IPS DF 6.9 (cell line): ENCODE results near the gene EFEMP2.

ENCODE experiments used
- DNase-seq: peaks from one replicate; pipeline ENCODE4 v3.0.0-alpha.2; 2013; ENCODE audit warnings: low read depth, low spot score
- H3K27ac ChIP-seq: one replicate; pipeline ENCODE4 v1.5.1; 2013; ENCODE audit warnings: low read length, control low read depth
- H3K27me3 ChIP-seq: 2 replicates; pipeline ENCODE4 v1.6.1; 2013; ENCODE audit warnings: mild to moderate bottlenecking, low read length; ENCODE audit not compliant: control insufficient read depth, insufficient read depth
- H3K36me3 ChIP-seq: 2 replicates; pipeline ENCODE4 v1.6.1; 2013; ENCODE audit warnings: low read length; ENCODE audit not compliant: control insufficient read depth, insufficient read depth
- H3K4me1 ChIP-seq: 2 replicates; pipeline ENCODE4 v1.6.1; 2013; ENCODE audit warnings: low read length; ENCODE audit not compliant: control insufficient read depth, insufficient read depth
- H3K4me3 ChIP-seq: 2 replicates; pipeline ENCODE4 v1.5.1; 2013; ENCODE audit warnings: mild to moderate bottlenecking, low read length
- H3K9me3 ChIP-seq: 2 replicates; pipeline ENCODE4 v1.6.1; 2013; ENCODE audit warnings: low read length, inconsistent platforms; ENCODE audit not compliant: control insufficient read depth, insufficient read depth
- WGBS: extraction: QIAGEN DNeasy Blood & Tissue Kit; methylation state at CpG from one replicate; pipeline ENCODE4 v1.1.7; 2013; ENCODE audit warnings: mixed read lengths, missing lambda C conversion rate; ENCODE audit not compliant: insufficient read length, insufficient coverage; 5-methylcytosine and 5-hydroxymethylcytosine counted together

Gene EFEMP2

DNA sequence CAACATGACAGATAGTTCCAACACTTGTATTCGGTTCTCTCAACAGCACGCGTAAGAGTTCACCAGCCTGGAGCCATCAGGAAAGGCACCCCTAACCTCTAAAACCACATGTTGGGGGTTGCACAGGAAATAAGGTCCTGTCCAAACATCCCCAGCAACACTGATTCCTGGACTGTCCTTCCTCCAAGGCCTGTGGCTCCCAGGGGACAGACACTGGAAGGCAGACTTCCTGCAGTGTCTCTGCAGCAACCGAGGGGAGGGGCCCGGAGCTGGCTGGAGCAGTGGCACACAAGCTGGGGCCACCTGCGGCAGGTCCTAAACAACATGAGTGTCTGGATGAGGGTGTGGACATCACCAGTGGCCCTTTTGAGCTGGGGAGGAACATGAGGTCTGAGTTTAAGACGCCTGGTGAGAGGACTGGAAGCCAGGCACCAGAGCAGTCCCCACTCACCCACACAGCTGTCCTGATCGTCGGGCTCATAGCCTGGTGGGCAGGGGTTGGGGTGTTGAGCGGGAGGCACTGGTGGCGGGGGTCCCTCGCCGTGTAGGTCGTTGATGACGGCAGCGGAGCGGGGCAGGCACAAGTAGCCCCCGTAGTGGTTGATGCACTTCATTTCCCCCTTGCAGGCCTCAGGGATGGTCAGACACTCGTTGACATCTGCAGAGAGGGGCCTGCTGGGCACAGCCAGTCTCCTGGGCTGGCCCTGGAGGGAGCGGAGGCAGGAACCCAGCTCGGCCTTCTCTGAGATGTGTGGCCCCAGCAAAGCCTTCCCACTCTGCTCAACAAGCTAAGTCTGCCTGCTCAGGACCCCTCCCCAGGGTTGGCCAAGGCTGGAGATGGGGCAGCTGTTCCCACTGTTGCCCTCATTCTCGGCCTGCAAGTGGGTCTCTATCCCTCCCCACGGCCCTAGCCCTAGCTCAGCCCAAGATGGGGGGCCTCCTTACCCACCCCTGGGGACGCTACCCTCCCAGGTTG lies 1.6 kb downstream of the EFEMP2 start:
- Histone ChIP-seq H3K4me3 (no peak overlapping the region), H3K27me3 (no peaks in the 10 kb centered on the region), H3K9me3 (no peaks in the 10 kb centered on the region), H3K4me1 (no peaks in the 10 kb centered on the region), H3K36me3 (no peaks in the 10 kb centered on the region), H3K27ac (no peak overlapping the region)
- WGBS, result no CpG with 5 or more reads among the region's 24 CpGs
- DNase-seq, result no peak

DNA sequence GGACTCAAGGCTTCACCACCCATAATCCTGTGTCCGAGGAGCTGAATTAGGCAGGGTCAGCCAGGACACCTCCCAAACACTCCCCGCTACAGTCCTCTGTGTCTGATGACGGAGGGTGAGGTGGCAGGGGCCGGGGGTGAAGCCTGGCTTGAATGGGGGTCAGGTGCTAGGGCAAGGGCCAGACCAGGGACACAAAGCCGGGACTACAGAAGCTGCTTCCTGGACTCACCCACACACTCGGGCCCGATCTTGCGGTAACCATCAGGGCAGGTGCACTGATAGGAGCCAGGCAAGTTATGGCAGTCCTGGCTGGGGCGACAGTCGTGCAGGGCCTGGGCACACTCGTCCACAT lies 2.3 kb downstream of the EFEMP2 start:
- Histone ChIP-seq H3K27me3 (no peaks in the 10 kb centered on the region), H3K27ac (no peak overlapping the region), H3K9me3 (no peaks in the 10 kb centered on the region), H3K4me3 (no peak overlapping the region), H3K4me1 (no peaks in the 10 kb centered on the region), H3K36me3 (peaks cover 6% of the 10 kb centered on the region; the same call in 1 of the 2 replicates)
- no peak for DNase-seq
- no CpG with 5 or more reads among the region's 11 CpGs for WGBS

- no peak for DNase-seq
- Histone ChIP-seq H3K4me3 (no peak overlapping the region), H3K27ac (no peak overlapping the region), H3K4me1 (no peaks in the 10 kb centered on the region), H3K9me3 (no peaks in the 10 kb centered on the region), H3K27me3 (no peaks in the 10 kb centered on the region), H3K36me3 (peaks cover 10% of the 10 kb centered on the region; the same call in 1 of the 2 replicates)
- no CpG with 5 or more reads among the region's 24 CpGs for WGBS
Measured at GRCh38 chr11:65869643-65870306, 2.8 kb downstream of the EFEMP2 start.

GRCh38 chr11:65868907-65869306 lies 3.7 kb downstream of the EFEMP2 start:
- Histone ChIP-seq H3K4me3 (no peak overlapping the region), H3K36me3 (peaks cover 16% of the 10 kb centered on the region), H3K27ac (no peak overlapping the region), H3K4me1 (no peaks in the 10 kb centered on the region), H3K9me3 (no peaks in the 10 kb centered on the region), H3K27me3 (no peaks in the 10 kb centered on the region)
- no CpG with 5 or more reads among the region's 3 CpGs for WGBS
- DNase-seq, result no peak

DNA sequence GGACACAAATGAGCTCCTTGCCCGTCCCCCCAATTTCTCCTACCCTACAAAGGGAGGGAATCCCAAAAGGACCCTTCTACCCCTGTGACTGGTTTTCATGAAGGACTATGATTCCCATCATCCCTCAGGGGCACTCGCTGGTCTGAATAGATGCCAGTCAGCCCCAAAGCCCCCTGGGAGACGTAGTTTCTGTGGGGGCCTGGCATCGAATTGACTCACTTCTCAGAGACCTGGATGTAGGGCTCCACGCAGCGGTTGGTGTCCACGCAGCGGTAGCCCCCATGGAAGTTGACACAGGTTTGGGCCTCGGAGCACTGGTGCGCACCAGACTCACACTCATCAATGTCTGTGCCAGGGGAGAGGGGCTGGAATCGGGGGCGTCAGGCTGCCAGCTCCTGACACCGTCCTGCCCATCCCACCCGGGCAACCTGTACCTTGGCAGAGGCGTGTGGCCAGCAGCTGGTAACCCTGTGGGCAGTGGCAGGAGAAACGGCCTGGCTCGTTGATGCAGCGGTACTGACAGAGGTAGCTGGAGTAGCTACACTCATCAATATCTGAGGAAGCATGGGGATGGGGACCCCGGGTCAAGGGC lies 4.4 kb downstream of the EFEMP2 start:
- Histone ChIP-seq H3K4me1 (no peaks in the 10 kb centered on the region), H3K4me3 (peak overlapping the region; percentile 58; the same call in 1 of the 2 replicates), H3K27me3 (no peaks in the 10 kb centered on the region), H3K27ac (no peak overlapping the region), H3K9me3 (no peaks in the 10 kb centered on the region), H3K36me3 (peaks cover 19% of the 10 kb centered on the region)
- no CpG with 5 or more reads among the region's 19 CpGs for WGBS
- no peak for DNase-seq

DNA sequence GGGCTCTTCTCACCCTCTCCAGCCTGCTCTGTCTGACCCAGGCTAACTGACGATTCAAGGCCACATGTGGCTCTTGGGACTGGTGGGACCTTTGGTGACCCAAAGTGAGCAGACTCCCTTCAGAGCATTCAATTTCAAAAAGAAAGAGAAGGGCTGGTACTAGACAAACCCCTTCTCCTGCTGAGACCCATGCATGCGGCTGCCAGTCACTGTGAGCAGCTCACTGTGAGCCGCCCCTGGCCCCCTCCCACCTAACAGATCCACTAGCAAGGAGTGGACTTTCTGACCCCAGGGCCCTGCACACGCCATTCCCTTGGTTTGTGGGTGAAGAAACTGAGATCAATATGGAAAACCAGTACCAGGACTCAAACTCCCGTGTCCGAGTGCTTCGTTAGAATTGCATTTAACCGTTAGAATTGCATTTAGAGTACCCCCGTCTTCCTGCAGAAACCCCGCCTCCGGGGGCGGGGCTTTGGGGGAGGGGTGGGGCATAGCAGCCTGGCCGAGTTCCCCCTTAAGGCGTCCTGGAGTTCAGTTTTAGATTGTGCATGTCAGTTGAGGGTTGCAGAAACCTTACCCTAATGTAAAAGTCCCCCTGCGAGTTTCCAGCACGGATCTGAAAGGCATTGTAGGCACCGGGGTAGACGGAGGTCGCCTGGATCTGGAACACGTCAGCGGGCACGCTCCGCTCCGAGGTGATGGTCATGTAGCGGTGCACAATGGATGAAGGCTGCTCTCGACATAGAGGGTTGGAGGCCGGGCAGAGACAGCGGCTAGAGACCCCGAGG lies 5.1 kb downstream of the EFEMP2 start:
- Histone ChIP-seq H3K4me1 (no peaks in the 10 kb centered on the region), H3K4me3 (peak overlapping the region; percentile 58; the same call in 1 of the 2 replicates), H3K9me3 (no peaks in the 10 kb centered on the region), H3K36me3 (peaks cover 19% of the 10 kb centered on the region), H3K27me3 (no peaks in the 10 kb centered on the region), H3K27ac (no peak overlapping the region)
- WGBS, result no CpG with 5 or more reads among the region's 29 CpGs
- DNase-seq, result no peak

GRCh38 chr11:65866509-65867283 lies 5.9 kb downstream of the EFEMP2 start:
- H3K36me3 ChIP-seq, result peaks cover 19% of the 10 kb centered on the region
- no peak overlapping the region for H3K4me3 ChIP-seq
- H3K4me1 ChIP-seq, result no peaks in the 10 kb centered on the region
- no peak for DNase-seq
- no CpG with 5 or more reads among the region's 21 CpGs for WGBS
- no peaks in the 10 kb centered on the region for H3K9me3 ChIP-seq
- no peak overlapping the region for H3K27ac ChIP-seq
- no peaks in the 10 kb centered on the region for H3K27me3 ChIP-seq

- H3K27me3 ChIP-seq, result no peaks in the 10 kb centered on the region
- no CpG with 5 or more reads among the region's 9 CpGs for WGBS
- no peak overlapping the region for H3K27ac ChIP-seq
- H3K4me3 ChIP-seq, result no peak overlapping the region
- no peaks in the 10 kb centered on the region for H3K4me1 ChIP-seq
- no peak for DNase-seq
- peaks cover 19% of the 10 kb centered on the region for H3K36me3 ChIP-seq
- no peaks in the 10 kb centered on the region for H3K9me3 ChIP-seq
Measured at GRCh38 chr11:65865550-65866172, 6.9 kb downstream of the EFEMP2 start.

- H3K36me3 ChIP-seq, result peaks cover 19% of the 10 kb centered on the region
- H3K9me3 ChIP-seq, result no peaks in the 10 kb centered on the region
- H3K4me1 ChIP-seq, result no peaks in the 10 kb centered on the region
- DNase-seq, result no peak
- H3K27ac ChIP-seq, result no peak overlapping the region
- H3K4me3 ChIP-seq, result no peak overlapping the region
- no peaks in the 10 kb centered on the region for H3K27me3 ChIP-seq
- WGBS, result no CpG with 5 or more reads among the region's 18 CpGs
Measured at GRCh38 chr11:65864706-65865471, 7.7 kb downstream of the EFEMP2 start.
